ENCODE measurements around the gene CRYL1. TPM values are rescaled to one million over a fixed set of nuclear protein-coding genes. Genes with fewer than 3 reads are reported as not detected.

The CRYL1 gene
- total RNA-seq, 2 experiments from 2014 or later, result 7.2 to 7.3 TPM

DNA sequence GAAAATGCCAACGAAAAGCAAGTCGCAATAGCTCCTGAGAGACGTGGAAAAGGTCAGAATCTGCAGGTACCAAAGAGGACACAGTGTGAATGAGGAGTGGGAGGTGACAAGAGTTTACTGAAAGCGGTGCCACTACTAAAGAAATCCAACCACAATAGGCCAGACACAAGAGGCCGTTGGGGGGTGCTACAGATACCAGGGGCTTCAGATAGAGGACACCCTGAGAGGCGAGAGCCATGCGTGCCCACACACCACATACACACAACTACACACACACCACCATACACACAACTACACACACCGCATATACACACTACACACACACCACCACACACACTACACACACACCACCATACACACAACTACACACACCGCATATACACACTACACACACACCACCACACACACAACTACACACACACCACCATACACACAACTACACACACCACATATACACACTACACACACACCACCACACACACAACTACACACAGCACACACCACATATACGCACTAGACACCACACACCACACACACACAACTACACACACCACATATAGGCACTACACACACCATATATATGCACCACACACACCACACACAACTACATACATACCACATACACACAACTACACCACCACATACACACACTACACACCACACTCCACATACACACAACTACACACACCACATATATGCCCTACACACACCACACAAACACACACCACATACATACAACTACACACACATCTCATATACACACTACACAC lies 28.5 kb downstream of the CRYL1 start:
- ChIA-PET POLR2A (no interaction called here), CTCF (interaction anchor here (0.7 kb wide), 1 partner anchor 561 kb away, joined by 4 read pairs; no protein-coding TSS in a partner anchor)

- ChIA-PET POLR2A (no interaction called here), CTCF (interaction anchor here (0.6 to 1.1 kb wide), 4 partner anchors 208 to 419 kb away, joined by 3 read pairs; partner anchors contain the start of gene IL17D)
These were observed 30.3 kb downstream of the CRYL1 start for GRCh38 chr13:20495087-20496023.

GRCh38 chr13:20494656-20495055 lies 31.0 kb downstream of the CRYL1 start:
- CTCF ChIA-PET, result interaction anchor here (0.6 to 1.3 kb wide), 4 partner anchors 277 to 430 kb away, joined by 3 read pairs; no protein-coding TSS in a partner anchor
- POLR2A ChIA-PET, result no interaction called here

GRCh38 chr13:20492641-20493040 lies 33.0 kb downstream of the CRYL1 start:
- POLR2A ChIA-PET, result interaction anchor here (0.6 kb wide), 1 partner anchor 60 kb away, joined by 3 read pairs; no protein-coding TSS in a partner anchor

DNA sequence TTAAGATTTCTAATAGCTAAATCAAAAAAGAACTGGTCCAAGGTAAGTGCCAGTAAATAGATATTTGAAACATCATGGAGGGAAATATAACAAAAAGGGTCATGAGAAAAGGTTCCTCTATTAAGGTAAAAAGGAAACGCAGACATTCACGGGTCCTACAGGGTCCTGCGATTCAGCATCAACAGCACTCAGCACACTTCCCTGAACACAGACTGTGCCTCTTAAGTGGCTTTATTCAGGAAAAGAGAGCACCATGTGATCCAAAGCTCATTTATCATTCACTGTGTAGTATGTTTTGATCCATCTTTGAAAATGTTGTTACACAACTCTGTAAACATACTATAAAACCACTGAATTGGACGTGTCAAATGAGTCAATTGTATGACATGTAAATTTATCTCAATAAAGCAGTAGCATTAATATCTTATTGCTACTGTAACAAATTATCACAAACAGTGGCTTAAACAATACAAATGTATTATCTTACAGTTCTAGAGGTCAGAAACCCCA lies 33.7 kb downstream of the CRYL1 start:
- CTCF ChIA-PET, result interaction anchor here (0.7 to 2.2 kb wide), 6 partner anchors 22 to 431 kb away, joined by 3 to 9 read pairs (median 6); no protein-coding TSS in a partner anchor
- POLR2A ChIA-PET, result no interaction called here

More at GRCh38 chr13:20492641-20493040, 33.0 kb downstream of the CRYL1 start:
- CTCF ChIA-PET, result interaction anchor here (0.7 to 2.2 kb wide), 8 partner anchors 23 to 431 kb away, joined by 3 to 9 read pairs (median 6); no protein-coding TSS in a partner anchor

DNA sequence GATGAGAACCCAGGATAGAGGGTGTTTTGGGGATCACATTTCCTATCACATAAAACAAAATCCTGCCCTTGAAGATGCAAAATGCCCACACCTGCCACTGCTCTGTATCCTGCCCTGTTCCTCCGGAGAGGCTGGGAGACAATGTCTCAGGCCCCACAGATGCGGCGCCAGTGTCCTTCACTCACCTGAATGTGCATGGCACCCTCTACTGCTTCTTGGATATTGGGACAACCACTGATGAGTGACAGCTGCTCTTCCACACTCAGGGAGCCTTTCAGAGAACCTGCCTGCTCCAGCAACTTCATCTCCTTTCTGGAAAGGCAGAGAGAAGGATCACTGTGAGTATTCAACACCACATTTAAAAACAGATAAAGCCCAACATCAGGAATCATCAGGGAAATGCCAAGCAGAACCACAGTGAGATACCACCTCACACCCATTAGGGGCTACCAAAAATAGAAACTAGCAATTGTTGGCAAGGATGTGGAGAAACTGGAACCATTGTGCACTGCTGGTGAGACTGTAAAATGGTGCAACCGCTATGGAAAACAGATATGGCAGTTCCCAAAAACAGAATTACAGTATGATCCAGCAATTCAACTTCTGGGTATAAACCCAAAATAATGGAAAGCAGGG lies 36.4 kb downstream of the CRYL1 start:
- ChIA-PET POLR2A (no interaction called here), CTCF (no interaction called here)

GRCh38 chr13:20487927-20488326 lies 37.7 kb downstream of the CRYL1 start:
- CTCF ChIA-PET, result no interaction called here
- POLR2A ChIA-PET, result no interaction called here

- POLR2A ChIA-PET, result no interaction called here
- CTCF ChIA-PET, result no interaction called here
These were observed 42.9 kb downstream of the CRYL1 start for GRCh38 chr13:20482787-20483186.

DNA sequence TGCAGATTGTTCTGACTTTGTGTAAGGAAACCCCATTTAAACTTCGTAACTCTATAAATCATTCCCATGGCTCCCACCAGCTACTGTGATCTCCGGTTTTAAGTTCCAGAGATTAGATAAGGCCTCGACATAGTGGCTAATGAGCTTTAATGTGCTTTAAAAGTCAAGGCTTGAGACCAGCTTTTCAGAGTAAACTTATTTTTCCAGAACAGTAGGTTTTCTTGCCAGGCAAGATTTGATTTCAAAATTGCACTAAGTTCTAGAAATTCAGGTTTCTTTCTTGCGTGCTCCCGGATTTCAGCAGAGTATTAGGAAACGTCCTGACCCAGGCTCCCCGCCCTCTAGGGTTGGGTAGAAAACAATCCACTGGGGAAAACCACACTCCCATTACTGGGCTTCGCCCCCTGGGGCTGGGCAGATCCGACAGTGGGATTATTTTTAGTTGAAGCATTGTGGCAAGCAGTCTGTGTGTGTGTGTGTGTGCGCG lies 43.3 kb downstream of the CRYL1 start:
- POLR2A ChIA-PET, result no interaction called here

GRCh38 chr13:20477394-20477793 lies 48.3 kb downstream of the CRYL1 start:
- CTCF ChIA-PET, result no interaction called here
- POLR2A ChIA-PET, result no interaction called here

More for the DNA sequence above, 43.3 kb downstream of the CRYL1 start:
- CTCF ChIA-PET, result no interaction called here

- ChIA-PET POLR2A (interaction anchor here (0.6 to 1.1 kb wide), 5 partner anchors 28 to 289 kb away, joined by 3 to 7 read pairs (median 6); no protein-coding TSS in a partner anchor), CTCF (interaction anchor here (0.5 to 0.7 kb wide), 2 partner anchors 279 to 318 kb away, joined by 3 to 4 read pairs; no protein-coding TSS in a partner anchor)
These were observed 49.5 kb downstream of the CRYL1 start for GRCh38 chr13:20475927-20476691.

GRCh38 chr13:20474515-20474914 lies 51.1 kb downstream of the CRYL1 start:
- ChIA-PET POLR2A (interaction anchor here (0.6 kb wide), 1 partner anchor 264 kb away, joined by 4 read pairs; no protein-coding TSS in a partner anchor), CTCF (interaction anchor here (0.6 kb wide), 1 partner anchor 292 kb away, joined by 3 read pairs; no protein-coding TSS in a partner anchor)

DNA sequence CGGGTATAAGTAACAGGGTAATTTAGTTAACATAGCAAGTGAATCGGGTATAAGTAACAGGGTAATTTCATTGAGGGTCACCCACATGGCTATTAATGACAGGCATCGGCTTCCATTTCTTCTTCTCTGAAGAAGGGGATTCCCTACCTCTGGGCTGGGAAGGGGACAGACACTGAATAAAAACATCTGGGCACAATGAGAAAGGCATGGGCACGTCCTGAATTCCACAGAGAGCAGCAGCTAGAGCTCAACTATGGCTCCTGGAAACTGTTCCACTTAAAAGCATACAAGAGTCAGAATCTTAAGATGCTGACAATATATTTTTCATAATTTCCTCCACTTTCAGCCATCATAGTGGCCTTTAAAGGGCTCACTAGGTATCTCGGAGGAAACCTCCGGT lies 51.8 kb downstream of the CRYL1 start:
- CTCF ChIA-PET, result interaction anchor here (0.5 kb wide), 1 partner anchor 104 kb away, joined by 5 read pairs; no protein-coding TSS in a partner anchor
- POLR2A ChIA-PET, result interaction anchor here (0.6 kb wide), 1 partner anchor 263 kb away, joined by 4 read pairs; no protein-coding TSS in a partner anchor

DNA sequence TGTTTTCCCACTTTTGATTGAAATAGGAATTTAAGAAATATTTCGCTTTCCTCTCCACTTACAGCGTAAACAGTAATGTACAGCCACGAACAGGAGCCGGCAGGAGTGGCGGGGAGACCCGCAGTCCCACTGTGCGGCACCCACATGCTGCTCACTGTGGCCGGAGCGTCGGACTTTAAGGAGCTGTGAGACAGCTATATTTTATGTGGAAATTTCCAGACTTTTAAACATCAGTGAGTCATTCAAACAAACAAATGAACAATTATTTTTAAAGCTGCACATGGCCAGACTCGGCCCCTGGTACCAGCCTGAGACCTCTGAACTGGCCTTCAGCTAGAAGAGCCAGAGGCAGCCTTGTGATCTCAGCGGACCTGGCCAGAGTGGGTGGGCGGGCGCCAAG lies 52.5 kb downstream of the CRYL1 start:
- POLR2A ChIA-PET, result no interaction called here
- CTCF ChIA-PET, result no interaction called here

GRCh38 chr13:20472531-20472930 lies 53.1 kb downstream of the CRYL1 start:
- ChIA-PET CTCF (no interaction called here), POLR2A (interaction anchor here (0.6 kb wide), 1 partner anchor 16 kb away, joined by 4 read pairs; no protein-coding TSS in a partner anchor)

GRCh38 chr13:20470136-20470535 lies 55.5 kb downstream of the CRYL1 start:
- POLR2A ChIA-PET, result no interaction called here
- CTCF ChIA-PET, result interaction anchor here (2.0 kb wide), 1 partner anchor 23 kb away, joined by 6 read pairs; no protein-coding TSS in a partner anchor

DNA sequence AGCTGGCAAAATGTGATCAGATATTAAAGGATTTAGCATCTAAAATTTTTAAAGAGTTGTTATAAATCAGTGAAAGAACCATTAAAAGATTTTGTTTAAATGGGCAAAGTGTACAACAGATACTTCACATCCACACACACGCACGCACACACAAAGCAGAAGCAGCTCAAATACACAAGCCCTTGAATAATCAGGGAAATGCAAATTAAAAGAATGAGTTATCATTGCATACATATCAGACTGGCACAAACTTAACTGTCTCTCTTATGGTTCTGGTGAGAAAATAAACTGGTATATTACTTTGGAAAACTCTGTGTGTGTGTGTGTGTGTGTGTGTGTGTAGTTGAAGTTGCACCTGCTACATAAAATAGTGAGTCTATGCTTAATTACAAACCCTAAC lies 59.3 kb downstream of the CRYL1 start:
- ChIA-PET POLR2A (no interaction called here), CTCF (no interaction called here)

DNA sequence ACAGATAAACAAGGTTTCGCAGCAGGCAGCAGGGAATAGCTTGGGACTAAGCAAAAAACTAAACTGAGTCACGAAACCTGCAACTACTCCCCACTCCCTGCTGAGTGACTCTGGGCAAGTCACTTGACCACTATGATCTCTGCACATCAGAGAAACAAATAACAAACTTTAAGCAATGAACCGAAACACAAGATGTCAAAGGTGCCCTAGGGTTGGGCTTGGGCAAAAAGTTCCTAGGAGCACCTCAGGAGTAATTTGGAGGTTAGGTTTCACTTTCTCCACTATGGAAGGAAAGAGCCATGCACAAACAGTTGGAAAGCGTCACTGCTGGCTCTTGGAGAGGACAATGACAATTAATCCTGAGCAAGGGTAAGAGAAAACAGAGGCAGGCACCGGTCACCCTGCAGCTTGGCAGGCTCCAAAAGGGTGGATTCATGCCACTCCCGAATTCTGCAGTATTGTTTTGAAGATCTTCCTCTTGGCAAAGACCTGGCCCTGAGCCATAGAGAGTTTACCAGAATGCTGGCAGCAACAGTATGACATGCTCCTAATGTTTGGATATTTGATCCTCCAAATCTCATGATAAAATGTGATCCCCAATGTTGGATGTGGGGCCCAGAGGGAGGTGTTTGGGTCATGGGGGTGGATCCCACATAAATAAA lies 60.3 kb downstream of the CRYL1 start:
- POLR2A ChIA-PET, result no interaction called here
- CTCF ChIA-PET, result no interaction called here

Data from activated CD8-positive, alpha-beta memory T cell treated with anti-CD3 and anti-CD28 coated beads for 36 hours (primary cell).